Neural progenitor cell (in vitro differentiated cells): ENCODE results near the gene TMEM33. TPM values are rescaled to one million over a fixed set of nuclear protein-coding genes. Genes with fewer than 3 reads are reported as not detected.
A peak's percentile ranks its signal among the peaks of the same experiment; 100 is the strongest.

ENCODE experiments used
- DNase-seq: peaks from one replicate; pipeline ENCODE4 v3.0.0-alpha.2; 2016; ENCODE audit warnings: low spot score
- H2AFZ ChIP-seq: fragments of 200-600 bp; sonication (generic); replicated peaks from 2 replicates; pipeline ENCODE4 v1.6.1; 2016; ENCODE audit warnings: antibody characterized with exemption
- H3F3A ChIP-seq: fragments of 200-600 bp; sonication (generic); 2 replicates; pipeline ENCODE4 v1.6.1; 2016; ENCODE audit warnings: antibody characterized with exemption, low read depth
- H3K27ac ChIP-seq: fragments of 200-600 bp; sonication (generic); 2 replicates; pipeline ENCODE4 v1.5.1; 2016; ENCODE audit warnings: mild to moderate bottlenecking
- H3K27me3 ChIP-seq: fragments of 200-600 bp; sonication (generic); 2 replicates; pipeline ENCODE4 v1.6.1; 2016; ENCODE audit warnings: mild to moderate bottlenecking, moderate library complexity
- H3K36me3 ChIP-seq: fragments of 200-600 bp; sonication (generic); 2 replicates; pipeline ENCODE4 v1.5.1; 2016
- H3K4me1 ChIP-seq: fragments of 200-600 bp; sonication (generic); 2 replicates; pipeline ENCODE4 v1.6.1; 2016; ENCODE audit warnings: mixed run types
- H3K4me2 ChIP-seq: fragments of 200-600 bp; sonication (generic); 2 replicates; pipeline ENCODE4 v1.6.1; 2016
- H3K4me3 ChIP-seq: fragments of 200-600 bp; sonication (generic); 2 replicates; pipeline ENCODE4 v1.5.1; 2016
- H3K79me2 ChIP-seq: fragments of 200-600 bp; sonication (generic); 2 replicates; pipeline ENCODE4 v1.6.1; 2016; ENCODE audit warnings: low read depth
- H3K9ac ChIP-seq: fragments of 200-600 bp; sonication (generic); 2 replicates; pipeline ENCODE4 v1.6.1; 2016
- H3K9me3 ChIP-seq: fragments of 200-600 bp; sonication (generic); 2 replicates; pipeline ENCODE4 v1.5.1; 2016; ENCODE audit warnings: low read depth
- H4K20me1 ChIP-seq: fragments of 200-600 bp; sonication (generic); 2 replicates; pipeline ENCODE4 v1.6.1; 2016; ENCODE audit warnings: low read depth
- H3K27ac Mint-ChIP-seq: 3 replicates; pipeline ENCODE4 v1.8.0; 2021; ENCODE audit warnings: mixed read lengths
- H3K27me3 Mint-ChIP-seq: 2 replicates; pipeline ENCODE4 v1.8.0; 2022; ENCODE audit warnings: low read depth, mild to moderate bottlenecking, inconsistent platforms, moderate library complexity, mixed read lengths; ENCODE audit not compliant: insufficient read depth
- H3K36me3 Mint-ChIP-seq: 3 replicates; pipeline ENCODE4 v1.8.0; 2021; ENCODE audit warnings: mixed read lengths
- H3K4me1 Mint-ChIP-seq: 3 replicates; pipeline ENCODE4 v1.8.0; 2021; ENCODE audit warnings: mixed read lengths
- H3K4me3 Mint-ChIP-seq: 3 replicates; pipeline ENCODE4 v1.8.0; 2021; ENCODE audit warnings: mild to moderate bottlenecking, moderate library complexity, mixed read lengths
- H3K9me3 Mint-ChIP-seq: 3 replicates; pipeline ENCODE4 v1.8.0; 2020; ENCODE audit warnings: mixed read lengths
- CTCF ChIP-seq: fragments of 200-600 bp; sonication (generic); IDR thresholded peaks from 2 replicates; pipeline ENCODE4 v1.5.1; 2017; ENCODE audit warnings: antibody characterized with exemption, mild to moderate bottlenecking
- EZH2 ChIP-seq: fragments of 200-600 bp; sonication (generic); IDR thresholded peaks from 2 replicates; pipeline ENCODE4 v1.6.1; 2017; ENCODE audit warnings: antibody characterized with exemption, mild to moderate bottlenecking, moderate library complexity
- EZH2phosphoT487 ChIP-seq: fragments of 200-600 bp; sonication (generic); IDR thresholded peaks from 2 replicates; pipeline ENCODE4 v1.6.1; 2017; ENCODE audit warnings: antibody characterized with exemption
- total RNA-seq: library from RNA; depleted of rRNA; stranded (reverse); fragments of >200 nt; gene quantifications from 2 replicates; pipeline ENCODE4 v1.2.3, GENCODE V29; 2015; ENCODE audit warnings: low replicate concordance

Gene TMEM33
- total RNA-seq, 1 donor from 2014 or later = 71.9 TPM

DNA sequence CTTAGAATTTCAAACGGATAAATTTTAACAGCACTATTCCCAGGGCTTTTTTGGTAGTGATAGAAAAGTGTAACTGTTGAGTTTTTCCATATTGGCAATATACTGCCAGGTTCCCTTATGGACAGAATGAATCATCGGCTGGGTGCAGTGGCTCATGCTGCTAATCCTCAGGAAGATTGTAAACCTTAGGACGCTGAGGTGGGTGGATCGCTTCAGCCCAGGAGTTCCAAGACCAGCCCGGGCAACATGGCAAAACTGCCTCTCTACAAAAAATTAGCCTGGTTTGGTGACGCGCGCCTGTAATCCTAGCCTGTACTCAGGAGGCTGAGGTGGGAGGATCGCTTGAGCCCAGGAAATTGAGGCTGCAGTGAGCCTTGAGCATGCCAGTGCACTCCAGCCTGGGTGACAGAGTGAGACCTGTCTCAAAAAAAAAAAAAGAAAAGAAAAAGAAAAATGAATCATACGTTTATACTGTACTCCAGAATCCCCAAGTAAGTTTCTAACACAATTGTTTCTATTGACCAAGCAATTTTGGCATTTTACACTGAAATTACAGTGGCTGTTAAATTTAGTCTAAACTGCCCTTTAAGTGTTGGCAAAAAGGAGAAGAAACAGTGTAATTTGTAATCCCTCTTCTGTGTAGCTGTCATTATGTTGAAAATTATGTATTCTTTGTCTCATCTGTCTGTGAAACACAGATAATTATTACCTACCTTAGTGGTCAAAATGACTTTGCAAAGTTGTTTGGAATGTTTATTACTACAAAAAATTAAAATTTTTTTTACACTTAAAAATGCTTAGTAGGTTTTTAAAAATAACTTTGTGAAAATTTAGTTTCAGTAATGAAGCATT lies 56.9 kb downstream of the TMEM33 start:
- no peak overlapping the region for H3K9ac ChIP-seq

GRCh38 chr4:41992967-41993857 lies 58.0 kb downstream of the TMEM33 start:
- TF ChIP-seq CTCF = no peak
- TF ChIP-seq EZH2 = no peak
- TF ChIP-seq EZH2phosphoT487 = no peak
- Mint-ChIP-seq H3K4me3 (no peak overlapping the region), H3K9me3 (no peaks in the 10 kb centered on the region), H3K27ac (no peak overlapping the region), H3K27me3 (no peaks in the 10 kb centered on the region), H3K4me1 (peaks cover 24% of the 10 kb centered on the region), H3K36me3 (peaks cover 3% of the 10 kb centered on the region)
- H3K9ac ChIP-seq = no peak overlapping the region
- H3K36me3 ChIP-seq = peaks cover 4% of the 10 kb centered on the region
- no peak overlapping the region for H3K4me3 ChIP-seq
- peaks cover 25% of the 10 kb centered on the region for H3K4me1 ChIP-seq
- peaks cover 29% of the 10 kb centered on the region for H4K20me1 ChIP-seq
- H3K27me3 ChIP-seq = no peaks in the 10 kb centered on the region
- H2AFZ ChIP-seq = no peak overlapping the region
- no peak overlapping the region for H3K27ac ChIP-seq
- no peak for DNase-seq
- no peaks in the 10 kb centered on the region for H3K9me3 ChIP-seq
- no peaks in the 10 kb centered on the region for H3F3A ChIP-seq
- peaks cover 93% of the 10 kb centered on the region for H3K79me2 ChIP-seq
- H3K4me2 ChIP-seq = peak overlapping the region; percentile 93

More for the DNA sequence above, 56.9 kb downstream of the TMEM33 start:
- Mint-ChIP-seq H3K27ac (no peak overlapping the region), H3K4me1 (peaks cover 24% of the 10 kb centered on the region), H3K36me3 (peaks cover 3% of the 10 kb centered on the region), H3K27me3 (no peaks in the 10 kb centered on the region), H3K4me3 (peak overlapping the region; percentile 97), H3K9me3 (no peaks in the 10 kb centered on the region)
- TF ChIP-seq EZH2 (no peak), EZH2phosphoT487 (no peak), CTCF (no peak)
- Histone ChIP-seq H3K36me3 (peaks cover 4% of the 10 kb centered on the region), H2AFZ (no peak overlapping the region), H3K4me1 (peaks cover 25% of the 10 kb centered on the region), H3F3A (no peaks in the 10 kb centered on the region), H3K4me2 (peak overlapping the region; percentile 93), H3K9me3 (no peaks in the 10 kb centered on the region), H4K20me1 (peaks cover 24% of the 10 kb centered on the region), H3K27me3 (no peaks in the 10 kb centered on the region), H3K4me3 (peak overlapping the region; percentile 74), H3K27ac (no peak overlapping the region), H3K79me2 (peaks cover 82% of the 10 kb centered on the region)
- DNase-seq = no peak

DNA sequence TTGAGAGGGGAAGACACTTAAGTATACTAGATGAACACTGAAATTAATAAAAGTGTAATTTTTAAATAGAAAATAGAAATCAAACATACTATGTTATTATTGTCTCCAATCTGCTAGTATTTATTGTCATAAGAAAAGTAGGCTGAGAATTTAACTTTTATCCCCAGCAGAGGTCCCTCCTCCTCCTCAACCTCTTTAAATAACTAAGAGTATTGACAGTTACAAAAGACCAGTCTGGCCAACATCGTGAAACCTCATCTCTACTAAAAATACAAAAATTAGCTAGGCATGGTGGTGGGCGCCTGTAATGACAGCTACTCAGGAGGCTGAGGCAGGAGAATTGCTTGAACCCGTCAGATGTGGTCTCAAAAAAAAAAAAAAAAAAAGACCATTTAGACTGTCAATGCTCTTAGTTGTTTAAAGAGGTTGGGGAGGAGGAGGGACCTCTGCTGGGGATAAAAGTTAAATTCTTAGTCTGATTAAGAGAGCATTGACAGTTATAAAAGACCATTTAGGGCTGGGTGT lies 59.3 kb downstream of the TMEM33 start:
- H3K27me3 ChIP-seq = no peaks in the 10 kb centered on the region
- H3F3A ChIP-seq = no peaks in the 10 kb centered on the region
- Mint-ChIP-seq H3K4me1 (peaks cover 16% of the 10 kb centered on the region), H3K27ac (no peak overlapping the region), H3K36me3 (peaks cover 3% of the 10 kb centered on the region), H3K27me3 (peaks cover 2% of the 10 kb centered on the region), H3K4me3 (no peak overlapping the region), H3K9me3 (no peaks in the 10 kb centered on the region)
- no peak overlapping the region for H3K4me3 ChIP-seq
- peaks cover 15% of the 10 kb centered on the region for H3K4me1 ChIP-seq
- no peaks in the 10 kb centered on the region for H3K9me3 ChIP-seq
- no peak overlapping the region for H3K27ac ChIP-seq
- H3K36me3 ChIP-seq = peaks cover 4% of the 10 kb centered on the region
- no peak overlapping the region for H3K9ac ChIP-seq
- H3K79me2 ChIP-seq = peaks cover 96% of the 10 kb centered on the region
- no peak overlapping the region for H2AFZ ChIP-seq
- TF ChIP-seq EZH2 (no peak), EZH2phosphoT487 (no peak), CTCF (no peak)
- peaks cover 29% of the 10 kb centered on the region for H4K20me1 ChIP-seq
- H3K4me2 ChIP-seq = no peak overlapping the region
- DNase-seq = no peak
